Epithelial cell of proximal tubule (primary cell): ENCODE data around the gene SCN9A. TPM values are rescaled to one million over a fixed set of nuclear protein-coding genes. Genes with fewer than 3 reads are reported as not detected.
"Not testable (repeated sequence)": the region's sequence is repeated elsewhere in the genome, so short reads cannot be mapped to it uniquely, and the experiment has no call there.

Experiments
- DNase-seq: peaks from one replicate; pipeline ENCODE4 v3.0.0-alpha.2; 2011; ENCODE audit warnings: low read depth
- H3K4me3 ChIP-seq: 2 replicates; pipeline ENCODE4 v1.5.1; 2011; ENCODE audit warnings: low read depth, mild to moderate bottlenecking, low read length
- total RNA-seq: library from RNA; depleted of rRNA; stranded (reverse); fragments of >200 nt; gene quantifications from 2 replicates; pipeline ENCODE4 v1.2.3, GENCODE V29; 2015
- TF ChIP-seq, protein P1 (sequence below): conservative IDR thresholded peaks from 2 replicates; pipeline ENCODE4 v1.5.1; 2012; ENCODE audit warnings: low read depth, mild to moderate bottlenecking, low read length

The SCN9A gene
- total RNA-seq, 1 donor from 2014 or later, result 2.1 TPM

DNA sequence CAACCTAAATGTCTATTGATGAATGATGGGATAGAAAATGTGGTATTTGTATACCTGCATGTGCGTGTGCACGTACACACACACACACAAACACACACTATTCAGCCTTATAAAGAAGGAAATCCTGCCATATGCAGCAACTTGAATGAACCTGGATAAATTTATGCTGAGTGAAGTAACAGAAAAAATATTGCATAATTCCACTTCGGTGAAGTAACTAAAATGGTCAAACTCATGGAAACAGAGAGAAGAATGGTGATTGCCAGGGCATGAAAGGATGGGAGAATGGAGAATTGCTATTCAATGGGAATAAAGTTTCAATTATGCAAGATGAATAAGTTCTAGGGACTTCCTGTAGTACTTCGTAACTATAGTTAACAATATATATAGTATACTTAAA is 152.4 kb downstream of the SCN9A start:
- TF ChIP-seq, protein P1, sequence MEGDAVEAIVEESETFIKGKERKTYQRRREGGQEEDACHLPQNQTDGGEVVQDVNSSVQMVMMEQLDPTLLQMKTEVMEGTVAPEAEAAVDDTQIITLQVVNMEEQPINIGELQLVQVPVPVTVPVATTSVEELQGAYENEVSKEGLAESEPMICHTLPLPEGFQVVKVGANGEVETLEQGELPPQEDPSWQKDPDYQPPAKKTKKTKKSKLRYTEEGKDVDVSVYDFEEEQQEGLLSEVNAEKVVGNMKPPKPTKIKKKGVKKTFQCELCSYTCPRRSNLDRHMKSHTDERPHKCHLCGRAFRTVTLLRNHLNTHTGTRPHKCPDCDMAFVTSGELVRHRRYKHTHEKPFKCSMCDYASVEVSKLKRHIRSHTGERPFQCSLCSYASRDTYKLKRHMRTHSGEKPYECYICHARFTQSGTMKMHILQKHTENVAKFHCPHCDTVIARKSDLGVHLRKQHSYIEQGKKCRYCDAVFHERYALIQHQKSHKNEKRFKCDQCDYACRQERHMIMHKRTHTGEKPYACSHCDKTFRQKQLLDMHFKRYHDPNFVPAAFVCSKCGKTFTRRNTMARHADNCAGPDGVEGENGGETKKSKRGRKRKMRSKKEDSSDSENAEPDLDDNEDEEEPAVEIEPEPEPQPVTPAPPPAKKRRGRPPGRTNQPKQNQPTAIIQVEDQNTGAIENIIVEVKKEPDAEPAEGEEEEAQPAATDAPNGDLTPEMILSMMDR, result no peak
- no peak overlapping the region for H3K4me3 ChIP-seq
- DNase-seq, result no peak

DNA sequence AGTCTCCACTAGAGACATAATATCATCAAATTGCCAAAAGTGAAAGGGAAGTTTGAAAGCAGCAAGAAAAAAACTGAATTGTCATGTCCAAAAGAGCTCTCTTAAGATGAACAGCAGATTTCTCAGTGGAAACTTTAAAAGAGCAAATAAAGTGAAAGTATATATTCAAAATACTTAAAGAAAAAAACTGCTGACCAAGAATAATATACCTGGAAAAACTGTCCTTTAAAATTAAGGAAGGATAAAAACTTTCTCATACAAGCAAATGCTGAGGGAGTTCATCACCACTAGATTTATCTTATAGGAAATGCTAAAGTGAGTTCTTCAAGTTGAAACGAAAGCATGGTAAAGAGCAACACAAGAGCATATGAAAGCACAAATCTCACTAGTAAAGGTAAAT is 164.7 kb downstream of the SCN9A start:
- no peak for DNase-seq
- no peak overlapping the region for H3K4me3 ChIP-seq
- TF ChIP-seq, protein P1, result no peak

DNA sequence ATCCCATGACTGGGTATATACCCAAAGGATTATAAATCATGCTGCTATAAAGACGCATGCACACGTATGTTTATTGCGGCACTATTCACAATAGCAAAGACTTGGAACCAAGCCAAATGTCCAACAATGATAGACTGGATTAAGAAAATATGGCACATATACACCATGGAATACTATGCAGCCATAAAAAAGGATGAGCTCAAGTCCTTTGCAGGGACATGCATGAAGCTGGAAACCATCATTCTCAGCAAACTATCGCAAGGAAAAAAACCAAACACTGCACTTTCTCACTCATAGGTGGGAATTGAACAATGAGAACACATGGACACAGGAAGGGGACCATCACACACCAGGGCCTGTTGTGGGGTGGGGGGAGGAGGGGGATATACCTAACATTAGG is 165.8 kb downstream of the SCN9A start:
- DNase-seq, H3K4me3 ChIP-seq: not testable (repeated sequence)

DNA sequence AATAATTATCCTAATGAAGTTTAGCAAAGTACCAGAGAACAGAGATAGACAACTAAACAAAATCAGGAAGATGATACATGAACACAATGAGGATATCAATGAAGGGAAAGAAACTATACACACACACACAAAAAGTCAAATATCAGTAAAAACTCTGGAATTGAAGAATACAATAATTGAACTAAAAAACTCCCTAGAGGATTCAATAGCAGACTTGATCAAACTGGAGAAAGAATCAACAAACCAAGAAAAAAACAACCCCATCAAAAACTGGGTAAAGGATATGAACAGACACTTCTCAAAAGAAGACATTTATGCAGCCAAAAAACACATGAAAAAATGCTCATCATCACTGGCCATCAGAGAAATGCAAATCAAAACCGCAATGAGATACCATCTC is 166.4 kb downstream of the SCN9A start:
- not testable (repeated sequence) for DNase-seq, H3K4me3 ChIP-seq

DNA sequence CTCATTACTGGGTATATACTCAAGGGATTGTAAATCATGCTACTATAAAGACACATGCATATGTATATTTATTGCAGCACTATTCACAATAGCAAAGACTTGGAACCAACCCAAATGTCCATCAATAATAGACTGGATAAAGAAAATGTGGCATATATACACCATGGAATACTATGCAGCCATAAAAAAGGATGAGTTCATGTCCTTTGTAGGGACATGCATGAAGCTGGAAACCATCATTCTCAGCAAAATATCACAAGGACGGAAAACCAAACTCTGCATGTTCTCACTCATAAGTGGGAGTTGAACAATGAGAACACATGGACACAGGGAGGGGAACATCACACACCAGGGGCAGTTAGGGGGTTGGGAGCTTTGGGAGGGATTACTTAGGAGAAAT is 169.6 kb downstream of the SCN9A start:
- H3K4me3 ChIP-seq, DNase-seq: not testable (repeated sequence)

DNA sequence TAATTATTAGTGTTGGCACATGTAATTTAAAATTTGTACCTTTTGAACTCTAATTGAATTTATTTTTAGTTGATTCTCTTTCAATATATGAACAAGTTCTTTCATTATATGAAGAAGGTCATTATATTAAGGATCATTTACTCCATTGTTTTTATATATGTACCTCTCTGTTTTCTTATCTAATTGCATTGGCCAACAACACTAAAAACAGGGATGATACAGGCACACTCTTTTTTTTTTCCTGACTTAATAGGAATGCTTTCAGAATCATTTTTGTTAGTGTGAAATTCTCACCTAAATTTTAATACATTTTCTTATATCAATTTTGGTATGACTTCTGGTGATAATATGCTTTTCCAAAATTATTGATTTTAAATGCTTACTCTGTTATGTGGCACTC is 173.0 kb downstream of the SCN9A start:
- DNase-seq, result no peak
- TF ChIP-seq, protein P1, result no peak
- H3K4me3 ChIP-seq, result no peak overlapping the region

DNA sequence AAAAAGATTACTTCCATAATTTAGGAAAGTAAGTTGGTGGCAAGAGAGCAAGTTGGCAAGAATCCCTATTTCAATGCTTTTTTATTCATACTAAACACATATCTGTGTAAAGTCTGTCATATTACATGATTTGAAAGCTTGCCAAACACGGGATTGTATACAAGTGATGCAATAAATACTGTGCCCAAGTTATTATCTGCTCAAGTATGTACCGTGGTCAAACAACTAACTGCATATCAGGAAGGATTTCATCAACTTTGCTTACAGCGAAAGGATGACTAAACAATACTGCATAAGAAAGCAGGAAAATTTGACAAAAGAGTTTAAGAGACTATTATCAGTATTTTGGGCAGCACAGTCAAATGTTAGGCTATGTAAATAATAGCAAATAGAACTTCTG is 178.3 kb downstream of the SCN9A start:
- TF ChIP-seq, protein P1, result no peak
- no peak for DNase-seq
- H3K4me3 ChIP-seq, result no peak overlapping the region

DNA sequence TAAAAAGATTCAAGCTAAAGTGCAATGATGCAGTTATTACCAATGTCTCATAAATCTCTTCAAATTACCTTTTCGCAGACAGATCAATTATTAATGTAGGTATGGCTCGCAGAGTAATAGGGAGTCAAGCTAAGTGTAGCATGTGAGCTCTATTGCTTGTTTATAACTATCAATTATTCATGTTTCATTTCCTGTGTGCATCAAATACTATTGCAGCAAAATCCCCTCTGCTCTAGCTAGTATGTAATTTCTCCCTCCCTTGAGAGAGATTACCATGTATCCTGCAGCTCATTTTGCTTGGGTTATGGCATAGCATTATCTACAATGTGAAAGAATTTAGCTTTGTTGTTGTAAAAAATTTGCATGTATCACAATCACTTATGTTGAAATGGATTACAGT is 182.3 kb downstream of the SCN9A start:
- no peak overlapping the region for H3K4me3 ChIP-seq
- no peak for DNase-seq
- TF ChIP-seq, protein P1, result no peak

DNA sequence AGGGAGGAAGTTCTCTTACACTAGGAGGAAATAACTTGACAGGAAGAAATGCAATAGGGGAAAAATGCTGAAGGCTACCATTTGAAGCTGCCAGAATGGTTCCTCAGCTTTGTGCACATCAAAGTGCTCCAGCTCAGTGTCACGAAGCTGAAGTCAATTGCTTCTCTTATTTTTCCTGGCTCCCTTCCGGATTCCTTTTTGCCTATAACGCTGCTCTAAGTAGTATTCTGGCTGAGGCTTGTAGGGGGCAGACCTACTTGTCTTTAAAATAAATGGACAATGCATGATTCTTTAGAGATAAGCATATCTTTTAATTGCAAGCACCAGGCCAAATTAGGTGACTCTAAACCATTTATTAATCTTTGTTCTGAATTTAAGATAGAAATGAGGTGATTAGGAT is 187.7 kb downstream of the SCN9A start:
- TF ChIP-seq, protein P1, result no peak
- DNase-seq, result no peak
- H3K4me3 ChIP-seq, result no peak overlapping the region
